Activated naive CD4-positive, alpha-beta T cell treated with anti-CD3 and anti-CD28 coated beads, Interleukin-2, amount 10 ng/mL, durations not matched to agents 7 days and 5 days (primary cell): Measurements from ENCODE around the gene SKI.

Experiments
- CTCF ChIA-PET: fragments of 350-600 bp; sonication (Branson Sonifier 250); formaldehyde crosslinking; loops from one replicate; lab custom pipeline; 2021; ENCODE audit warnings: antibody characterized with exemption; lab: Charles Lee
- DNase-seq: peaks from one replicate; pipeline ENCODE4 v3.0.0-alpha.2; 2020
- H3K27ac Mint-ChIP-seq: one replicate; pipeline ENCODE4 v1.8.0; 2021; ENCODE audit warnings: mild to moderate bottlenecking, moderate library complexity, mixed read lengths
- H3K27me3 Mint-ChIP-seq: one replicate; pipeline ENCODE4 v1.8.0; 2021; ENCODE audit warnings: mild to moderate bottlenecking, mixed read lengths
- H3K36me3 Mint-ChIP-seq: one replicate; pipeline ENCODE4 v1.8.0; 2021; ENCODE audit warnings: mixed read lengths
- H3K4me1 Mint-ChIP-seq: one replicate; pipeline ENCODE4 v1.8.0; 2021; ENCODE audit warnings: mixed read lengths
- H3K4me3 Mint-ChIP-seq: one replicate; pipeline ENCODE4 v1.8.0; 2021; ENCODE audit warnings: mild to moderate bottlenecking, moderate library complexity, mixed read lengths
- H3K9me3 Mint-ChIP-seq: one replicate; pipeline ENCODE4 v1.8.0; 2021; ENCODE audit warnings: mixed read lengths

The SKI gene

GRCh38 chr1:2307972-2308371 lies 79.9 kb downstream of the SKI start:
- Mint-ChIP-seq H3K27me3 (no peaks in the 10 kb centered on the region), H3K4me3 (no peak overlapping the region), H3K27ac (peak overlapping the region; percentile 55), H3K36me3 (peaks cover 44% of the 10 kb centered on the region), H3K9me3 (no peaks in the 10 kb centered on the region), H3K4me1 (peaks cover 20% of the 10 kb centered on the region)
- no peak for DNase-seq
- CTCF ChIA-PET = no interaction called here

- Mint-ChIP-seq H3K27me3 (no peaks in the 10 kb centered on the region), H3K4me3 (no peak overlapping the region), H3K9me3 (no peaks in the 10 kb centered on the region), H3K4me1 (peaks cover 24% of the 10 kb centered on the region), H3K27ac (peak overlapping the region; percentile 70), H3K36me3 (peaks cover 35% of the 10 kb centered on the region)
- CTCF ChIA-PET = interaction anchor here (1.8 kb wide), 1 partner anchor 113 kb away, joined by 5 read pairs; no protein-coding TSS in a partner anchor
- no peak for DNase-seq
These were observed 80.7 kb downstream of the SKI start for GRCh38 chr1:2308844-2309243.

- H3K9me3 Mint-ChIP-seq = no peaks in the 10 kb centered on the region
These were observed 82.4 kb downstream of the SKI start for GRCh38 chr1:2310332-2311183.

DNA sequence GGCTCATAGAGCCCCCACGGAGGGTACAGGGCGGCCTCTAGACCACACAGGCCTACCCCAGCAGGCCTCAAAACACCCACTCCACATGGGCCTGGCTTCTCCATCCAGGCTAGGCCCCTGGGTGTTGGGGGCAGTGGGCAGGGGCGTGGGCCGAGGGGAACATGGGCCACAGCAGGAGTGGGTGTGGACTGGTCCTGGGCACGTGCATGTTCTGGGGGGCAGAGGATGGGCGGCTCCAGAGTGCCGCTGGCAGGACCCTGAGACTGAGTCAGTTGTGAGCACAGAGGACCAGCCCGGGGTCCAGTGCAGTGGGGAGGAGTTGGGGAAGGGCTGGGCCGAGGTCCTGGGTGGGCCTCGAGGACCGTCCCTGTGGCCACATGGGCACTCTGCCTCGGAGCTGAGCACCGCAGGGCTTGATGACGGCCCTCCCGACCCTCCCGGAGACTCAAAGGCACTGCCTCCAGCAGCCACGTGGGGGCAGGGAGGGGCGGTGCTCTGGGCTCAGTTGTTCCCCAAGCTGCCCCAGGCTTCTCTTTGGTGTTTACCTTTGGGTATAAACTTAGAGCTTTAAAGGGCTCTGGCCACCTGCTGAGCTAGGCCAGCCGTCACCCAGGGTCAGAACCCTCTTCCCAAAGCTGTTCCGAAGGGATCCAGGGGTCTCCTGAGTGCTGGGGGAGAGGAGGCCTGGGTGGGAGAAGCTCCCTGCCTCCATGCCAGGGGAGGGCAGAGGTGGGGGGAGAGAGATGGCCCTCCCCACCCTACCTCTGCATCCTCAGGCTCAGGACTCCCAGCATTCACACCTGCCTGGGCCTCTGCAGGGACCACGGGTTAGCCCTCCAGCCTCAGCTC lies 83.3 kb downstream of the SKI start:
- peaks cover 35% of the 10 kb centered on the region for H3K4me1 Mint-ChIP-seq
- peaks cover 21% of the 10 kb centered on the region for H3K36me3 Mint-ChIP-seq
- peak; percentile 69 for DNase-seq
- peak overlapping the region; percentile 33 for H3K27ac Mint-ChIP-seq
- CTCF ChIA-PET = interaction anchor here (0.7 to 1.6 kb wide), 5 partner anchors 11 to 236 kb away, joined by 3 read pairs; no protein-coding TSS in a partner anchor
- H3K27me3 Mint-ChIP-seq = no peaks in the 10 kb centered on the region
- no peaks in the 10 kb centered on the region for H3K9me3 Mint-ChIP-seq
- H3K4me3 Mint-ChIP-seq = no peak overlapping the region

More at GRCh38 chr1:2310332-2311183, 82.4 kb downstream of the SKI start:
- H3K36me3 Mint-ChIP-seq = peaks cover 24% of the 10 kb centered on the region
- CTCF ChIA-PET = interaction anchor here (1.0 to 1.8 kb wide), 2 partner anchors 77 to 115 kb away, joined by 3 to 5 read pairs; no protein-coding TSS in a partner anchor
- DNase-seq = no peak
- H3K4me1 Mint-ChIP-seq = peaks cover 27% of the 10 kb centered on the region
- H3K27ac Mint-ChIP-seq = peak overlapping the region; percentile 58
- no peak overlapping the region for H3K4me3 Mint-ChIP-seq
- no peaks in the 10 kb centered on the region for H3K27me3 Mint-ChIP-seq

GRCh38 chr1:2312160-2312514 lies 84.0 kb downstream of the SKI start:
- no peaks in the 10 kb centered on the region for H3K9me3 Mint-ChIP-seq
- peaks cover 17% of the 10 kb centered on the region for H3K36me3 Mint-ChIP-seq
- H3K4me3 Mint-ChIP-seq = no peak overlapping the region
- no peak for DNase-seq
- H3K4me1 Mint-ChIP-seq = peaks cover 37% of the 10 kb centered on the region
- peak overlapping the region; percentile 33 for H3K27ac Mint-ChIP-seq
- H3K27me3 Mint-ChIP-seq = peaks cover 6% of the 10 kb centered on the region
- CTCF ChIA-PET = interaction anchor here (0.7 to 1.6 kb wide), 4 partner anchors 12 to 235 kb away, joined by 3 read pairs; no protein-coding TSS in a partner anchor

DNA sequence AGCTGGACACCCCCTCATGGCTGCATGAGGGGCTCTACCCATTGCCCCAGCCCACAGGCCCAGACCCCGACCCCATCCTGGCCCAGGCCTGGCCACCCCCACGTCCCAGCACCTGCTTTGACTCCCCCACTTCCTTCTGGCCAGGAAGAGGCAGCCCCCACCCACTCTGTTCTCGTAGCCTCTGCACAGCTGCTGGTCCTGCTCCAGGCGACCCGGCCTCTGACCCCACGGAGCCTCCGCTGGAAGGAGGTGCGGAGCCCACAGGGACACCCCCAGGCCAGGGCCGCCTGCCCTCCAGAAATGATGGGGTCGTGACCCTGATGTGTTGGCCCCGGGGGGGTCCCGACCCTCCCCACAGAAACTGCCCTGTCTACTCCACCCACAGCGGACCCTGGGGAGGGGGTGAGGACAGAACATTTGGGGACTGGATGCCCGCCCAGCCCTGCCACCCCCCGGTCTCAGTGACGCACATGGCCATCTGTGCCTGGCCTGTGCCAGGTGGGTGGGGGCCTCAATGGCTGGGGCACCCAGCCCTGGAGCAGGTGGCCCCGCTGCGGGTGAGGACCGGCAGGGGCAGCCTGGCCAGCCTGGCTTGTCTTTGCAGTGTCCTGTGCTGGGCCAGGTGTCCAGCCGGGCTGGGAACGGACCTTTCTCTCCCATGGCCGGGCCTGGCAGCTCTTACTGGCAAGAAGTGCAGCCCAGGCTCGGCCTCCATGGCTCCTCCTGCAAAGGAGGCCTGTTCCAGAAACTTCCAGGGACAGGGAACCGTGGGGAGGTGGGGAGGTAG lies 84.6 kb downstream of the SKI start:
- no peak for DNase-seq
- Mint-ChIP-seq H3K27me3 (peaks cover 7% of the 10 kb centered on the region), H3K27ac (no peak overlapping the region), H3K36me3 (peaks cover 12% of the 10 kb centered on the region), H3K4me1 (peaks cover 36% of the 10 kb centered on the region), H3K4me3 (no peak overlapping the region), H3K9me3 (no peaks in the 10 kb centered on the region)
- CTCF ChIA-PET = interaction anchor here (0.9 to 1.6 kb wide), 4 partner anchors 69 to 235 kb away, joined by 3 to 5 read pairs (median 3); partner anchors contain the start of gene FAAP20

- CTCF ChIA-PET = interaction anchor here (1.3 kb wide), 1 partner anchor 119 kb away, joined by 5 read pairs; the partner anchor contains the start of gene FAAP20
- H3K9me3 Mint-ChIP-seq = no peaks in the 10 kb centered on the region
- H3K27me3 Mint-ChIP-seq = peaks cover 7% of the 10 kb centered on the region
- H3K4me1 Mint-ChIP-seq = peaks cover 32% of the 10 kb centered on the region
- H3K4me3 Mint-ChIP-seq = no peak overlapping the region
- H3K36me3 Mint-ChIP-seq = peaks cover 3% of the 10 kb centered on the region
- no peak for DNase-seq
- no peak overlapping the region for H3K27ac Mint-ChIP-seq
These were observed 85.6 kb downstream of the SKI start for GRCh38 chr1:2313651-2314261.

DNA sequence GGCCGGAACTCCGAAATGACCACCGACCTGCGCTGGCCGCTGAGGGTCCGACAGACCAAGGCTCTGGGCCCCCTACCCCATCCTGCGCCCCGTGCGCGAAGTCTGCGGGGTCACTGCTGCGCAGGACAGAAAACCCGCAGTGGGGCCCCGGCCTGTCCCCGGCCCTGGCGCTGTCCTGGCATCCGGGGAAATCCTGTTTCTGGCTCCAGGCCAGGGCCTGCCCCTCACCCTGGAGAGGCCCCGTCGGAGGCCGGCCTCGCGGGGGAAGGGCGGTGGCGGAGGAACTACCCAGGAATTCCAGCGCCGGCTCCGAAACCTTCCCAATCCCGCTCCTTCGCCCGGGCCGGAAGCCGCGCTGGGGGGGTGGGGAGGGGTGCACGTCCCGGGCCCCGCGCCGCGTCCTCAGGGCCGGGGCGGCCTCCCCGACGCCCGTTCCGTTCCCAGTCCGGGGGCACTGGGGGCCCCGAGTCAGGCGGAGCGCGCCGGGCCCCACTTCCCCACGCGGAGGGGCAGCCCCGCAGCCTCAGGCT lies 86.2 kb downstream of the SKI start:
- DNase-seq = peak; percentile 42
- CTCF ChIA-PET = interaction anchor here (0.9 kb wide), 1 partner anchor 115 kb away, joined by 3 read pairs; no protein-coding TSS in a partner anchor
- H3K4me1 Mint-ChIP-seq = peaks cover 37% of the 10 kb centered on the region
- H3K27me3 Mint-ChIP-seq = peaks cover 7% of the 10 kb centered on the region
- no peaks in the 10 kb centered on the region for H3K9me3 Mint-ChIP-seq
- H3K4me3 Mint-ChIP-seq = no peak overlapping the region
- no peaks in the 10 kb centered on the region for H3K36me3 Mint-ChIP-seq
- H3K27ac Mint-ChIP-seq = no peak overlapping the region

DNA sequence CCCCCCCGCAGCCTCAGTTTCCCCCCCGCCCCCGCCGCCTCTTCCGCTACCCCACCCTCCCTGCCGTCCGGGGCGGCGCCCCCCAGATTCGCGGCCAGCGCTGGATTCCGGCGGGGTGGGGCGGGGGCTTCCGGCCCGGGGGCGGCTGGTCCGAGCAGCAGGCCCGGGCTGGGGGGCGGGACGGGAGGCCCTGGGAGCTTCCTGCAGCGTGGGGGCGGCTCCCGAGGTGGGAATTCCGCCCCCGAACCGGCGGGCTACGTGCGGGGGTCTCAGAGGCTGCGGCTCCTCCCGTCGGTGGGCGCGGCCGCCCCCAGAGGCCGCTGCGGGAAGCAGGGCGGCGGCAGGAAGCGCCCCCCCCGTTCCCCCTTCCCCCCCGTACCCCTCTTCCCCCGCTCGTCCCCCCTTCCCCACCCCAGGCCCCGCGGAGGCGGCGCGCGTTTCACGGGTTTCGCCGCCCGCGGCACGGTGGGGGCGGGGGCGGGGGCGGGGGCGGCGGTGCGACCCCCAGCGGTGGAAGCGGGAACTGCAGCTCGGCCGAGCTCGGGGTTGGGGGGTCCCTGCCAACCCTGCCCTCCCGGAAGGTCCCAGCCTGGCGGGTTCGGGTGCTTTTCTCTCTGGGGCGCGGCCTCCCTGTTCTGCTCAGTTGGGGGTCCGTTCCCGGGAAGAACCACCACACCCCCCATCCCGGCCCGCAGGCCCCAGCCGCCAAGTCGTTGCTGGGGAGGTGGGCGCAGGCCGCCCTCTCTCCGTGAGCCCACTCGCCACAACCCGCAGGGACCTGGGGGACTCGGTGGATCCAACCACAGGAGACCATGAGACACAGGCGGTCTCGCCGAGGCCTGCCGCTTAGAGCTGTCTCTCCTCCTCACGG lies 86.9 kb downstream of the SKI start:
- no peaks in the 10 kb centered on the region for H3K36me3 Mint-ChIP-seq
- H3K4me3 Mint-ChIP-seq = peak overlapping the region; percentile 62
- DNase-seq = peak; percentile 69
- peaks cover 7% of the 10 kb centered on the region for H3K27me3 Mint-ChIP-seq
- CTCF ChIA-PET = interaction anchor here (0.7 to 2.6 kb wide), 13 partner anchors 8 to 125 kb away, joined by 3 to 8 read pairs (median 4); partner anchors contain the start of gene FAAP20
- peaks cover 37% of the 10 kb centered on the region for H3K4me1 Mint-ChIP-seq
- peak overlapping the region; percentile 65 for H3K27ac Mint-ChIP-seq
- H3K9me3 Mint-ChIP-seq = no peaks in the 10 kb centered on the region

GRCh38 chr1:2315674-2316450 lies 87.7 kb downstream of the SKI start:
- peaks cover 37% of the 10 kb centered on the region for H3K4me1 Mint-ChIP-seq
- DNase-seq = no peak
- H3K27me3 Mint-ChIP-seq = peaks cover 10% of the 10 kb centered on the region
- CTCF ChIA-PET = interaction anchor here (0.7 to 2.6 kb wide), 14 partner anchors 9 to 126 kb away, joined by 3 to 8 read pairs (median 4); partner anchors contain the start of gene FAAP20
- H3K36me3 Mint-ChIP-seq = no peaks in the 10 kb centered on the region
- no peaks in the 10 kb centered on the region for H3K9me3 Mint-ChIP-seq
- peak overlapping the region; percentile 65 for H3K27ac Mint-ChIP-seq
- H3K4me3 Mint-ChIP-seq = peak overlapping the region; percentile 62

DNA sequence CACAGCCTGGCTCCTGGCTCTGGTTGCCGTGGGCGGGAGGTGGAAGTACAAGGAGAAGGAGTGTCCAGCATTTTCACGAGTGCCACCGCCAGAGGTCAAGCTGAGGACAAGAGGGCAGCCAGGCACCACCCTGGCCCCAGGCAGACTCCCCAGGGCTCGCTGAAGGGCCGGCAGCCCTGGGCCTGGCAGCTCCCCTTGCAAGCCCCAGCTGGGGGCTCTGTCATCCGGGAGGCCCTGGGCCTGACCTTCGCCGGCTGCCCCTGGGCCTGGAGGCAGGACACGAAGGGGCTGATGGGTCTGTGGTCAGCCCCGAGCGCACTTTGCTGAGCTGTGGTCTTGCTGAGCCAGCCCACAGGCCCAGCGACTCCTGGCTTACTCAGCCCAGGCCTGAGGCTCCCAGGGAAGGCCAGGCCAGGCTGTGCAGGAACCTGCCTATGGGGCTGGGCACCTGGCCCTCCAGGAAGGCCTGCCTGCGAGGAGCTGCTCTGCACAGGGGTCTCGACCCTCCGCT lies 88.4 kb downstream of the SKI start:
- peaks cover 17% of the 10 kb centered on the region for H3K27me3 Mint-ChIP-seq
- no peak for DNase-seq
- H3K27ac Mint-ChIP-seq = no peak overlapping the region
- no peaks in the 10 kb centered on the region for H3K9me3 Mint-ChIP-seq
- no peak overlapping the region for H3K4me3 Mint-ChIP-seq
- peaks cover 37% of the 10 kb centered on the region for H3K4me1 Mint-ChIP-seq
- H3K36me3 Mint-ChIP-seq = no peaks in the 10 kb centered on the region
- CTCF ChIA-PET = interaction anchor here (0.9 to 2.6 kb wide), 8 partner anchors 15 to 122 kb away, joined by 3 to 8 read pairs (median 4); partner anchors contain the start of gene FAAP20
